T-helper 17 cell (primary cell): Measurements from ENCODE around the gene SHISA8. TPM values are rescaled to one million over a fixed set of nuclear protein-coding genes. Genes with fewer than 3 reads are reported as not detected.

Experiments used
- ATAC-seq: fragments of 150-1000 bp; cut with Tn5 transposase; 2 replicates; pipeline ENCODE4 v1.10.0; 2021; ENCODE audit warnings: mild to moderate bottlenecking, moderate library complexity
- DNase-seq, 3 donors: peaks; one replicate each; pipeline versions ENCODE4 v3.0.0 to v3.0.0-alpha.2; 2020 to 2021
- H3K9me3 ChIP-seq: one replicate; pipeline ENCODE4 v1.7.0; 2013; ENCODE audit warnings: low read length, mild to moderate bottlenecking; ENCODE audit not compliant: control insufficient read depth, poor library complexity, severe bottlenecking
- H3K27ac Mint-ChIP-seq: one replicate; pipeline ENCODE4 v1.8.0; 2022; ENCODE audit warnings: mild to moderate bottlenecking, moderate library complexity, mixed read lengths
- H3K27me3 Mint-ChIP-seq: one replicate; pipeline ENCODE4 v1.8.0; 2022; ENCODE audit warnings: mixed read lengths
- H3K36me3 Mint-ChIP-seq: one replicate; pipeline ENCODE4 v1.8.0; 2022; ENCODE audit warnings: low read depth, mixed read lengths
- H3K4me1 Mint-ChIP-seq: one replicate; pipeline ENCODE4 v1.8.0; 2022; ENCODE audit warnings: mild to moderate bottlenecking, mixed read lengths
- H3K4me3 Mint-ChIP-seq: one replicate; pipeline ENCODE4 v1.8.0; 2022; ENCODE audit warnings: mild to moderate bottlenecking, moderate library complexity, mixed read lengths
- total RNA-seq, 4 donors: library from RNA in 2 of 4; stranded (reverse) in 2 of 4; gene quantifications; one replicate each; pipeline ENCODE4 v1.2.3 and lab custom pipeline; 2022 to 2026

Gene SHISA8
- total RNA-seq, 2 donors from 2014 or later = 1.6 TPM; not detected in 1

- H3K9me3 ChIP-seq = no peaks in the 10 kb centered on the region
- Mint-ChIP-seq H3K4me1 (peaks cover 14% of the 10 kb centered on the region), H3K4me3 (peak overlapping the region; percentile 7), H3K27me3 (peaks cover 16% of the 10 kb centered on the region), H3K36me3 (no peaks in the 10 kb centered on the region), H3K27ac (no peak overlapping the region)
- ATAC-seq = no peak
- no peak for DNase-seq
These were observed 2.0 kb upstream of the SHISA8 start for GRCh38 chr22:41916745-41917358.

- H3K9me3 ChIP-seq = no peaks in the 10 kb centered on the region
- H3K27ac Mint-ChIP-seq = peak overlapping the region; percentile 70
- no peak for DNase-seq
- H3K27me3 Mint-ChIP-seq = peaks cover 23% of the 10 kb centered on the region
- peak overlapping the region; percentile 75 for H3K4me3 Mint-ChIP-seq
- H3K36me3 Mint-ChIP-seq = no peaks in the 10 kb centered on the region
- peaks cover 18% of the 10 kb centered on the region for H3K4me1 Mint-ChIP-seq
- no peak for ATAC-seq
These were observed 1.1 kb upstream of the SHISA8 start for GRCh38 chr22:41915786-41916493.

- Mint-ChIP-seq H3K4me3 (peak overlapping the region; percentile 75), H3K36me3 (no peaks in the 10 kb centered on the region), H3K4me1 (peaks cover 16% of the 10 kb centered on the region), H3K27me3 (peaks cover 23% of the 10 kb centered on the region), H3K27ac (no peak overlapping the region)
- H3K9me3 ChIP-seq = no peaks in the 10 kb centered on the region
- ATAC-seq = no peak
- DNase-seq = no peak
These were observed 251 bp downstream of the SHISA8 start for GRCh38 chr22:41914611-41915034.

GRCh38 chr22:41913842-41914534 lies 886 bp downstream of the SHISA8 start:
- H3K27ac Mint-ChIP-seq = no peak overlapping the region
- H3K36me3 Mint-ChIP-seq = no peaks in the 10 kb centered on the region
- no peak overlapping the region for H3K4me3 Mint-ChIP-seq
- ATAC-seq (no peak), DNase-seq (no peak)
- peaks cover 15% of the 10 kb centered on the region for H3K4me1 Mint-ChIP-seq
- H3K9me3 ChIP-seq = no peaks in the 10 kb centered on the region
- peaks cover 28% of the 10 kb centered on the region for H3K27me3 Mint-ChIP-seq

GRCh38 chr22:41913040-41913719 lies 1.7 kb downstream of the SHISA8 start:
- no peaks in the 10 kb centered on the region for H3K9me3 ChIP-seq
- peaks cover 28% of the 10 kb centered on the region for H3K27me3 Mint-ChIP-seq
- DNase-seq (no peak), ATAC-seq (no peak)
- H3K4me3 Mint-ChIP-seq = peak overlapping the region; percentile 49
- peaks cover 20% of the 10 kb centered on the region for H3K4me1 Mint-ChIP-seq
- no peaks in the 10 kb centered on the region for H3K36me3 Mint-ChIP-seq
- peak overlapping the region; percentile 51 for H3K27ac Mint-ChIP-seq

GRCh38 chr22:41912338-41913039 lies 2.4 kb downstream of the SHISA8 start:
- H3K27ac Mint-ChIP-seq = peak overlapping the region; percentile 51
- peaks cover 28% of the 10 kb centered on the region for H3K27me3 Mint-ChIP-seq
- no peak overlapping the region for H3K4me3 Mint-ChIP-seq
- DNase-seq (no peak), ATAC-seq (no peak)
- no peaks in the 10 kb centered on the region for H3K36me3 Mint-ChIP-seq
- no peaks in the 10 kb centered on the region for H3K9me3 ChIP-seq
- H3K4me1 Mint-ChIP-seq = peaks cover 24% of the 10 kb centered on the region

- no peak for ATAC-seq
- H3K9me3 ChIP-seq = no peaks in the 10 kb centered on the region
- peaks cover 23% of the 10 kb centered on the region for H3K4me1 Mint-ChIP-seq
- H3K27me3 Mint-ChIP-seq = peaks cover 28% of the 10 kb centered on the region
- no peaks in the 10 kb centered on the region for H3K36me3 Mint-ChIP-seq
- H3K4me3 Mint-ChIP-seq = peak overlapping the region; percentile 85
- no peak overlapping the region for H3K27ac Mint-ChIP-seq
- DNase-seq = no peak
These were observed 3.8 kb downstream of the SHISA8 start for GRCh38 chr22:41911001-41911611.

- no peak for DNase-seq
- Mint-ChIP-seq H3K4me1 (peaks cover 25% of the 10 kb centered on the region), H3K36me3 (peaks cover 2% of the 10 kb centered on the region), H3K27ac (no peak overlapping the region), H3K4me3 (peak overlapping the region; percentile 85), H3K27me3 (peaks cover 28% of the 10 kb centered on the region)
- peak; percentile 48 for ATAC-seq
- no peaks in the 10 kb centered on the region for H3K9me3 ChIP-seq
These were observed 4.5 kb downstream of the SHISA8 start for GRCh38 chr22:41910050-41911000.

- Mint-ChIP-seq H3K4me1 (peaks cover 25% of the 10 kb centered on the region), H3K36me3 (peaks cover 2% of the 10 kb centered on the region), H3K27me3 (peaks cover 28% of the 10 kb centered on the region), H3K27ac (peak overlapping the region; percentile 68), H3K4me3 (peak overlapping the region; percentile 82)
- ATAC-seq (no peak), DNase-seq (no peak)
- H3K9me3 ChIP-seq = no peaks in the 10 kb centered on the region
These were observed 5.4 kb downstream of the SHISA8 start for GRCh38 chr22:41909310-41910049.

- Mint-ChIP-seq H3K36me3 (peaks cover 2% of the 10 kb centered on the region), H3K4me3 (peak overlapping the region; percentile 86), H3K27ac (peak overlapping the region; percentile 68), H3K27me3 (peaks cover 28% of the 10 kb centered on the region), H3K4me1 (peaks cover 25% of the 10 kb centered on the region)
- peak; percentile 50 for ATAC-seq
- no peak for DNase-seq
- H3K9me3 ChIP-seq = no peaks in the 10 kb centered on the region
These were observed 6.2 kb downstream of the SHISA8 start for GRCh38 chr22:41908411-41909309.
